Activated naive CD4-positive, alpha-beta T cell treated with anti-CD3 and anti-CD28 coated beads, Interleukin-2, amount 50 U/mL, for 16 hours (primary cell): Measurements from ENCODE around the gene ACTR3C.

Experiments
- DNase-seq: peaks from one replicate; pipeline ENCODE4 v3.0.0-alpha.2; 2020

Gene ACTR3C

GRCh38 chr7:150322833-150323681, at the start of gene ACTR3C, which contains the start of gene LRRC61:
ACTR3C (minus strand) TSS chr7:150323545; CDS start chr7:150295296, 28,249 bp downstream.
LRRC61 (plus strand) TSS chr7:150323355; CDS start chr7:150336862, 13,507 bp downstream.
- peak; percentile 66 for DNase-seq

- DNase-seq = no peak
Measured at GRCh38 chr7:150372271-150373048, 49.1 kb upstream of the ACTR3C start.

GRCh38 chr7:150371996-150372270, 48.6 kb upstream of the ACTR3C start:
- DNase-seq = no peak

- DNase-seq = no peak
Measured at GRCh38 chr7:150371131-150371995, 48.0 kb upstream of the ACTR3C start.

- no peak for DNase-seq
Measured at GRCh38 chr7:150370612-150371071, 47.3 kb upstream of the ACTR3C start.

GRCh38 chr7:150369748-150370501, 46.6 kb upstream of the ACTR3C start:
- DNase-seq = no peak

GRCh38 chr7:150368884-150369747, 45.8 kb upstream of the ACTR3C start:
- peak; percentile 77 for DNase-seq

GRCh38 chr7:150368096-150368883, 44.9 kb upstream of the ACTR3C start, which contains the start of gene REPIN1:
REPIN1 (plus strand) TSS chr7:150368822; CDS start chr7:150369712, 890 bp downstream.
- peak; percentile 80 for DNase-seq

- no peak for DNase-seq
Measured at GRCh38 chr7:150367677-150368095, 44.3 kb upstream of the ACTR3C start.

- no peak for DNase-seq
Measured at GRCh38 chr7:150365673-150366398, 42.5 kb upstream of the ACTR3C start.

- DNase-seq = no peak
Measured at GRCh38 chr7:150365194-150365593, 41.8 kb upstream of the ACTR3C start.

- no peak for DNase-seq
Measured at GRCh38 chr7:150363872-150364271, 40.5 kb upstream of the ACTR3C start.

GRCh38 chr7:150363370-150363769, 40.0 kb upstream of the ACTR3C start:
- no peak for DNase-seq

- DNase-seq = no peak
Measured at GRCh38 chr7:150361807-150362621, 38.7 kb upstream of the ACTR3C start.

GRCh38 chr7:150361402-150361801, 38.1 kb upstream of the ACTR3C start:
- DNase-seq = no peak

- DNase-seq = no peak
Measured at GRCh38 chr7:150360363-150361058, 37.2 kb upstream of the ACTR3C start.

- no peak for DNase-seq
Measured at GRCh38 chr7:150359622-150360362, 36.4 kb upstream of the ACTR3C start.
